Hematopoietic multipotent progenitor cell treated with erythropoietin and hydrocortisone succinate and interleukin-3 and kit ligand, for 8 days (in vitro differentiated cells): ENCODE data around the gene KDSR.
"Not testable (repeated sequence)": the region's sequence is repeated elsewhere in the genome, so short reads cannot be mapped to it uniquely, and the experiment has no call there.

Experiments used
- DNase-seq: peaks from one replicate; pipeline ENCODE4 v3.0.0-alpha.2; 2015

The KDSR gene

DNA sequence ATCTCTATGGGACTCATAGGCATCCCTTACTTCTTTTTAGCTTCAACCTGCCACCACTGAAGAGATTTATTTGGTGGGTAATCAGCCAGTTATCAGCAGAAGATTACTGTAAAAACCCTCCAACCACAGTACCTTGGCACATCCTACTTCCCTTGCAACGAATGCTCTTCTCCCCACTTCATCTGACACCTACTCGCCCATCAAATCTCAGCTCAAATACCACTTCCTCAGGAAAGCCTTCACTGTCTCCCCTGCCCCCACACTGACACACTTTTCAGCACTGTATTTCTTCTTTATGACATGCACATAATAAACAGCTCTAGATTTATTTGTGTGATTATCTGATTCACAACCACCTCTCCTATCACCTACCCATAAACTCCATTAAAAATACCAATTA, 3.1 kb downstream of the KDSR start:
- DNase-seq = no peak

DNA sequence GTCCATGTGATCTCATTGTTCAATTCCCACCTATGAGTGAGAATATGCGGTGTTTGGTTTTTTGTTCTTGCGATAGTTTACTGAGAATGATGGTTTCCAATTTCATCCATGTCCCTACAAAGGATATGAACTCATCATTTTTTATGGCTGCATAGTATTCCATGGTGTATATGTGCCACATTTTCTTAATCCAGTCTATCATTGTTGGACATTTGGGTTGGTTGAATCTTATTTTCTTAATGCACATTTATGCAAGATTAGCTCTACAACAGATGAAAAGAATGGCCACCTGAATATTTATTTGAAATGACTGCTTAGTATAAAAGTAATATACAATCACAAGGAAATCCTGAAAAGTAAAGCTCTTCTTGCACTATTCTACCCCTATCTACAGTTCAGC, 3.6 kb downstream of the KDSR start:
- not testable (repeated sequence) for DNase-seq

DNA sequence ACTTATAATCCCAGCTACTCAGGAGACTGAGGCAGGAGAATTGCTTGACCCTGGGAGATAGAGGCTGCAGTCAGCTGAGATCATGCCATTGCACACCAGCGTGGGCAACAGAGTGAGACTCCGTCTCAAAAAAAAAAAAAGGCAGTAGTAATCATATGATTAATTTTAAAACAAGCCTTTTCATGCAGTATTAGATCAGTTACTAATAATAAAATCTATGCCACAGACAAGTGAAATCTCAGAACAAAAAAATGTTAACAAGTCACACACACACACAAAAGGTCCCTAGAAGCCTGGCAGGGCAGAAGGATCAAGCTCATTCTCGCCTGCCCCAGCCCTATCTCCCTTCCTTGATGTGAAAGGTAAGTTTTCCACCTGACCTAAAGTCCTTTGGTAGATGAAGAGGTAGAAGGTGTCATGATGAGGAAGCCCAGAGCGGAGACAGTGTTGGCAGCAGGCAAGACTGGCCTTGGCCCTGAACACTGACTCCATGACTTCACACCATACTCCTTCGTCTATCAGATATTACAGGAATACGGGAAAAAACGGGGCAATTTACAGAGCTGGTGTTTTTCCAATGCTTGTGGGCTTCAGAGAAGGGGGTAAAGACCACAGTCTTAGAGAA, 10.6 kb downstream of the KDSR start:
- DNase-seq = no peak

DNA sequence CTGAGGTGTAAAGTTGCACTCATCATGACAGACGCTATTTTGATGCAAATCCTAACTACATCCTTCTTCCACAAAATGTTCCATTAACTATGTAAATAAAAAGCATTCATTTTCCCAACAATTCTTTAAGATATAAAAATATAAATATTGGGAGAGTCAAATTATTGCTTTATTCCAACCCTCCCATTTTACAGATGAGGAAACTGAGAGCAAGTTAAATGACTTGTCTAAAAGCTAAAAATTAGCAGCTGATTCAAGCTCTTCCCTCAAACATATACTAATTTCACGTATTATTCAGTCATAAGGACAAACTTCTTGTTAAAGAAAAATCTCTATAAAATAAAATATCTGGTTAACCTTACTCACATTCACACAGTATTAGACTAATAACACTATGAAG, 16.8 kb downstream of the KDSR start:
- DNase-seq = no peak

DNA sequence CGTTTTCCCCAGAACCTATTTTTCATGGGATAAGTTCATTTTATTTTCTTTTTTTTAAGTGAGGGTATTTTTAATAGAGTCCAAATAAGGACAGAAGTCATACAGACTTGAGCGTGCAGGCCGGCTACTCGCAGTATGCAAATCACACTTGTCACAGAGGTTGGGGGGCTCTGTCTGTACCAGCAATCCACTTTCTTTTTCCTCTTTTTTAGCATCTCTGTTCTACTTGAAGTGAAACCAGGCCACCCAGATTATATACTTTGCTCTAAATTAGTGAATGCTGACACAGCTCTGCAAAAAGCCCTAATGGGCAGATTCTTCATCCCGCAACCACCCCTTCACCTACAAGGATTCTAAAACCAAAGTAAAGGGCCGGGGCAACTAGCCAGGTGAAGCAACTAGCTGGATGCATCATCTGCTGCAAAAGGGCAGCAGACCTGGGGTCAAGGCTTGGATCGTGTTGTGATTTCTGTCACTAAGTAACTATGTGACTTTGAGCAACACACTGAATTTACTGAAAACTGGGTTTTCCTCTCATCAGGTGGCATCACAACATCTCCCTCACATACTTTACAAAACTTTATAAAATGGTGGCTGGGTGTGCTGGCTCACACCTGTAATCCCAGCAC, 18.4 kb downstream of the KDSR start:
- DNase-seq = no peak

DNA sequence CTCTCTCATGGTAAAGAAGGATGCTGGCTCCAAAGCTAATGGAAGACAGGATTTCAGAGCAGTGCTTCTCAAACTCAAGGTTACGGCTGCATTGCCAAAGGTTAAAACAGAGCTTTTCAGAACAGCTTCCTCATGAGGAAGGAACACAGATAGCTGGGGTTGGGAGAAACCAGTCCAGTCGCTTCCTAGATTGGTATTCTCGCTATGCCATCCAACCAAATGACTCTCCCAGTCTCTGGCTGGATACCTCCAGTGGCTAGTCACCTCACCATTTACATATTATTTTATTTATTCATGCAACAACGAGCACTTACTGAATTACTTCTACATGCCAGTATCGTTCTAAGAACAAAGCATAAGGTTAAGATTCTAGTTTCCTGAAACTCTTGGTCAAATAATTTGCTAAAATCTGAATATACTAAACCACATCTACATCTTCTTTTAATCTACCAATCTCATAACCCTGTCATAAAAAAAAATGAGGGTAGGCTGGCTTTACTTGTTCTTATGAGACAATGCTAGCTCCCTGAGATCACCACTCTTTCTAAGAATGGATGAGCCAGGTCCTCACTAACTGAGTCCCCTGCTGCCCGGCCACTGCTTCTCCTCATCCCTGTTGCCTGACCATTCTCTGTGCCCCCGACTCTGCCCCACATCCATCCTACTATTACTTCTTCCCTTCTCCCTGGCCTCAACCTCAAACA, 20.4 kb downstream of the KDSR start:
- DNase-seq = no peak

DNA sequence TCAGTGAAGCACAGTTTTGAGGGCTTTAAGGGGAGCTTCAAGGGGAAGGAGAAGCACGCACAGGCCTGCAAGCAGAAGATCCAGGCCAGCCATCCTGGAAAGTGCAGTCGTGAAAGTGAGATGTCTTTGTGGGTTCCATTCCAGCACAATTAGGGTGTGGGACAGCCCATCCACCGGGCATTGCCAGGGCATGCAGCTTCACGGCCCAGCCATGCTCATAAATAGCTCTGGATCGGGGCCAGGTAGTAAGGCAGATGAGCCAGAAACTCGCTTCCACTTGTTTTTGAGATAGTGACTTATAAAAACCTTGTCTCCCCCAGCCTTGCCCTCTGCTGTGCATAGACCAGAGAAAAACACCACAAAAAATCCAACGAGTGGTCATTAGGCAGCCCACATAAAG, 21.0 kb downstream of the KDSR start:
- no peak for DNase-seq

DNA sequence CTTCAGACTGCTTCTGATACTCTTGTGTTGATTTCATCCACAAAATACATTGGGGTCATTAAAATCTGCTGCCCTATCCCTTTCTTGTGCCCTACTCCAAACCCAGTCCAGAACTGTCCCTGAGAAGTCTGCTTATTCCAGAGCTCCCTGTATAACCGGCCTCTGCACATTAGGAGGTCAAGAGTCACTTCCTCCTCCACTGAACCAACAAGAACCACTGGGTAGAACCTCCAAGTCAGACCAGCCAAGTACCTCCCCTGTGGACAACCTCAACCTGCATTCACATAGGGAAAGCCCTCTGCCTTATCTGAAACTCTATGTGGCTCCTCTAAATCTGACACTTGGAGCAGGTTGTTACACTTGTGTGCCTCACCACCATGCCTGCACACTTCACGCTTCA, 22.1 kb downstream of the KDSR start:
- DNase-seq = no peak

DNA sequence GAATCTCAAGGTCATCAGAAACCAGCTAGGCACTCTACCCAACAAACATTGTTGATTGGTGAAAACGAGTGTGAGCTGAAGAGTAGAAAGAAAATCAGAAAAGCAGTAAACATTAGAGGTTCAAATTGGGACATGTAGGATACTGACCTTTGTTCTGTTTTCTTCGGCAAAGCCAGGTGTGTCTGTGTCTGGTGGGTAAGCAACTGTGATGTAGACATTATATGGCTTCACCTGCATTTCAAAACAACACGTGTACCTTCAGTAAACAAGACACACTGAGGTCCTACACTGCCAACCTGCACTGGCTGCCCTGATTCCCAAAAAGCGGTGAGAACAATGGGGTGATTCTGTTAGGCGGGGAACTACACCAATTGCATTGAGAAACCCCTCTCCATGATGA, 22.7 kb downstream of the KDSR start:
- no peak for DNase-seq

DNA sequence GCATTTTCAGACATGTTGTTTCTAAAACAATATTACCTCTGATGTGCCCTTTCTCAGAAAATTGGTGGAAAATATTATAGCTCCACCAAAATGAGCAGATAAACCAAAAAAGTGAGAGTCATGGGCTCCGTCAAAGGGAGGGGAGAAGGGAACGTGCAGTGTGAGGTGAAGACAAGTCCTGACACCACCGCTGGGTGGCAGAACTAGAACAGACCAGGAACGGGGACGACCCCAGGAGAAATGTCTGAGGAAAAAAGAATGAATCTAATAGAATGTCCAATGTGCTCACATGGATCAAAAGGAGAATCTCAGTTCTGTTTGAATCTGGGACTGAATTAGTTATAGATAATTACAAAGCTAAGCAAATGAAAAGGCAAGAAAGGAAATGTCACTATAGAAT, 24.8 kb downstream of the KDSR start:
- peak; percentile 57 for DNase-seq

DNA sequence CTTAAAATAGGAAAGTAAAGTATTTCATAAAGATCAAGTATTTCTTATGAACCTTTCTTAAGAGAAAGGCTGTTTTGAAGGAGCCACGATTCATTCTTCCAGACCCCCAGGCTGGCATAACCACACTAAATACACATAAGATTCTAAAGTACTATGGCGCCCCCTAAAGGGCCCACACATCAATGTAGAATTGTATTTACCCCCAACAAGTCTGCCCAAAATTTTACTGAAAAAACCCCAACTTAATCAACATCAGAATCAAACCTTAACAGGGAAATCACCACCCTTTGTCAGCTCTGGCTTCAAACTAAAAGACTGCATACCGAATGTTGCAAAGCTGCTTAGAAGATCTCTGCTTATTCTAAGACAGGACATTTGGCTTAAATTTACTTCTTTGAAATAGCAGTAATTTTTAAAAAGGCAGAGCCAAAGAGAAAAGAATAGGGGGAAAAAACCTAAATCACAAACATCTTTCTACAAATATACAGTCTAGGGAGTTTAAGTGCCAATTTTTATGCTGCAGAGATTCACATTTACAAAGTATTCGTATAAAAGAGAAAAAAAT, 27.0 kb downstream of the KDSR start:
- DNase-seq = peak; percentile 71

DNA sequence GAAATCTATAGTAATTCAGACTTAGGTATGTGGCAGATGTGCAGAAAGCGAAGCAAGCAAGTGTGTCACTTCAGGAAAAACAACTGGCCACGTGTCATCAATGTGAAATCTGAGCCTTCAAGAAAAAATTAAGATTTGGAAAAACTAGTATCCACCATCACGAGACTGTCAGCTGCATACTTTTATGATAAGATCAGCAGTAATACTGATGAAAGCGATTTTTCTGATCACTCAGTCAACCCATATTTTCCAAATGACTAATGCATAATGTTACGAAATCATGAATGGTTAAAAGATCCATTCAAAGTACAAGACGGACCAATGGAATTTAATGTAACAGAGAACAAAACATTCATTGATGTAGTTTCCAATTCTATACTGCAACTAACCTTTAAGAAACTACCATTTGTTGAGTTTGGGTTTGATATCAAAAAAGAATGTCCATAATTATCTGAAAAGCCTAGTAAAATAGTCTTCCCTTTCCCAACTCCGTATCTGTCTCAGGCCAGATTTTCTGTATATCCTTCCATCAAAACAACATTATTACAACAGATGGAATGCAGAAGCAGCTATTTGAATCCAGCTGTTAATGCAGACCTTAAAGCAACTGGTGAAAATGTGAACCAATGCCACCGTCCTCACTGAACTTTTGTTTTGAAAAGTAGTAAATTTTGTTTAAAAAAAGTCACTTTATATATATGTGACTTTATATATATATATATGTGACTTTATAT, 30.5 kb downstream of the KDSR start:
- DNase-seq = no peak

DNA sequence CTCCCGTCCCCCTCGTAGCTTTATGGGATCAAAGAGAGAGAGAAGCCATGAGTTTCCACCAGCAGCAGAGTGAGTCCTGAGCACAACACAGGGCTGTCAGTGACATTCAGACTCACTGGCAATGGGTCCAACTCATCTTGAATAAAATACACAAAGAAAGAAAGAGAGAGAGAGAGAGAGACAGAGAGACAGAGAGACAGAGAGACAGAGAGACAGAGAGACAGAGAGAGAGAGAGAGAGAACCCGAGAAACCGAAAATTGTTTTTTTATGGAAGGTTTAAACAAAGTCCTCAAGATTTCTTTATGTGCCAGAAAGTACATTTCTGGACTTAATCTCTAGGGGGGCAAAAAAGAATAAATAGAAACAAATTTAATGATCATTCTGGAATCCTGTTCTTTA, 35.9 kb downstream of the KDSR start:
- no peak for DNase-seq

DNA sequence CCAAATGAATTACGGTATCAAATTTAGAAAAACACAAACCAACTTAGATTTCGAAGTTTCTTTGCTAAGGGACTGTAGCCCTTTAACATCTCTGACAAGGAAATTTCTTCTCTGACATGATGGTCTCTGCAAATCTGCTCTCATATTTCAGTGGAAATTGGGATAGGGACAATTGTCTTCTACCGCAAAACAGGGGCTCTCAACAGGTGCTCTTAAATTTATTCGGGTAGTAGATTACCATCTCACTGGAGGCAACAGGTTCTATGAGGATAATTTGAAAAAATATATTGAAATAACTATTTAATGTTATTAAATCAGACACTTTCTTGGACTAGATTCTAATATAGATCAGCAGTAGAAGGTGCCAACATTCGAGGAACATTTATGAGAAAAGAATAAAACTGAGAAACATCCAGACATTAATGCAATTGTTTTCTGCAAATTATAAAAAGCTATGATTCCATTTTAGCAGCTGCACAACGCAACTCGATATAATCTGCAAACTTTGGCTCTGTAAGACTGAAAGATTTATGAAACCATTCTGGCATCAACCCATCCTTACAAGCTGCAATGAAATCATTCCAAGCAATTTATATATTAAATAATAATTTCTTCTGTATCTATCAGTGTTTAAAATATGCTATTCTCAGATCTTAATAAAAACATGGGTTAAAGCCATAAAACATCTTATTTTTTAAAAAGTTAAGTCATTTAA, 37.4 kb downstream of the KDSR start:
- DNase-seq = no peak

DNA sequence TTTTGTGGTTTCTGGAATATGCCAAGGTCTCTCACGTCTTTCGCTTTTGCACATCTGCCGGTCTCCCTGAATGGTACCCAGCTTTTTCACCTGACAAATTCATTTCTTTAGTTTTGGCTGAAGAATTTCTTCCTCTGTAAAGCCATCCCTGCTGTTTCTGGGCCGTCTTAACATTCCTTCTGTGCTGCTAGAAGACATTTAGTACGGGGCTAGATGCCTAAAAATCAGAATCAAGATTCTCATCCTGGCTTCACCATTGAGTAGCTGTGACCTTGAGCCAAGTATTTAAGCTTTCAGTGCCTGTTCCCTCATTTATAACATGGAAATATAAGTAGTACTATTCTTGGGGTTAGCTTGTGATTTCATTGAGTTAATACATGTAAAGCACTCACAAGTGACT, 41.0 kb downstream of the KDSR start:
- DNase-seq = no peak

DNA sequence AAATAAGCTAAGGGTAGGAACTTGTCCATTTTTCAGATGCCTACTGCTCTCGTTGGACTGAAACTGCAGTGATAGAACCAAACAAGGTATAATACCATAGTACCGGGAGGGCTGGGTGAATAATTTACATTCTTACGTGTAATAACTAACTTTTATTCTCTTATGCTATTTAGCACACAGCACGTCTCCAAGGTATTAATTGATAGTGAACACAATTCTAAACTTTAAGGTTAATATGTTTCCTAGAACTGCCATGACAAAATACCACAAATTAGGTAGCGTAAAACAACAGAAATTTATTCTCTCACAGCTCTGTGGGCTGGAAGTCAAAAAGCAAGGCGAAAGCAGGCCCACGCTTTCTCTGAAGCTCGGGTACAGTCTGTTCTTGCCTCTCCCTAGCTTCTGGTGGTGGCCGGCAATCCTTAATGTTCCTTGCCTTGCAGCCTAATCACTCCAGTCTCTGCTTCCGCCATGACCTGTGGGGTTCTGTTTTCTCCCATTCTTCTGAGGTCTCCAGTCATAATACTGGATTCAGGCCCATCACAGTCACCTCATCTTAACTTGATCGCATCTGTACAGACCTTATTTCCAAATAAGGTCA, 41.8 kb downstream of the KDSR start:
- DNase-seq = no peak

DNA sequence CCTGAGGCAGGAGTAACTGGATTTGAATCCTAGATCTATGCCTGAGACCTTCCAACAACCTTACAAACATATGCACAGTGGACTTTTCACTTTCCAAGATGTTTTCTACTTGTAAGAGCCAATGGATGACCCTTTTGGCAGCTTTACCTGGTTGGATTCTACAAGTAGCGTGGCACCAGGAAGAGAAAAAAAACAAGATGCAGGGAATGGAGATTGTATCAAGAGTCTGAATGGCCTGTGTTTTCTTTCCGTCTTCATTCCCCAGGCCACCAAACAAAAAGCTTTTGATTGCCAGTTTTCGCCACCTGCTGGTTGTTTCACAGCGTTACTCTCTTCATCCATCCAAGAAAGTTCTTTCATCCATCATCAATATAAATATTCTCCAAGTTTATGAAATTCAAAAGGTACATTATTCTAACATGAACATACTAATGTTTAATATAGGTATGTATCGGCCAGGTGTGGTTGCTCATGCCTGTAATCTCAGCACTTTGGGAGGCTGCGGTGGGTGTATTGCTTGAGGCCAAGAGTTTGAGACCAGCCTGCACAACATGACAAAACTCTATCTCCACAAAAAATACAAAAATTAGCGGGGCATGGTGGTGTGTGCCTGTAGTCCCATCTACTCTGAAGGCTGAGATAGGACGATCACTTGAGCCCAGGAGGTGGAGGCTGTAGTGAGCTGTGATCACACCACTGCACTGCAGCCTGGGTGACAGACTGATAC, 43.9 kb downstream of the KDSR start:
- peak; percentile 87 for DNase-seq

DNA sequence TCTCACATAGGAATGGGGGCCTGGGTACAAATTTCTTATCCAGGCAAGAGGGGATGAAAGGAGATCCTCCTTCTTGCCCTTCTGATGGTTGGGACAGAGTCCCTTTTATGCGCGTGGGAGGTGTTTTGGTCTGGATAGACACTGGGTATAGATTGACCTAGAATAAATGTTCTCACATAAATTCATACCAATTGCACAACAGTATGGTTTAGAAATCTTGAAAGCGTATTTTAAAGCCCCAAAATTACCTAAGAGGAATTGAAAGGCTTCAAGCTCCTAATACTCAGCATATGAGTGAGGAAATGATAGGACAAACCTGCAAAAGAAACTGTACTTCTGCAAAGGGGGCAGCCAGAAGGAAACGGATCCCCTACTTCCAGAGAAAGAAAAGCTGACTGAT, 44.8 kb downstream of the KDSR start:
- DNase-seq = no peak

DNA sequence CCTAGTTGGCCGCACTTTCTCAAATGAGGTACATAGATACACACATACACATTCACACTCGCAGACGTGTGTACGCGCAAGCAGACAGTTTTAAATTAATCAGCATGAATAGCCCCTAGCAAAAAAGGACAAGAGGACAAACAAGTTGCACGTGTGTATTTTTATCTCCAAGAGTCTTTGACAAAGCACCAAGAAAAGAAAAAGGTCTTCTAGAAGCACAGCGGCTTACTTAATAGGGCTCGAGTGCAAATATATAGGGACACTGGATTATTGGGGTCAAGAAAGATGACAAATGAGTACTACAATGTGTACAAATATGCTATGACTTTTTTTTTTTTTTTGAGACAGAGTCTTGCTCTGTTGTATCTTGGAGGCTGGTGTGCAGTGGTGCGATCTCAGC, 45.7 kb downstream of the KDSR start:
- peak; percentile 25 for DNase-seq

DNA sequence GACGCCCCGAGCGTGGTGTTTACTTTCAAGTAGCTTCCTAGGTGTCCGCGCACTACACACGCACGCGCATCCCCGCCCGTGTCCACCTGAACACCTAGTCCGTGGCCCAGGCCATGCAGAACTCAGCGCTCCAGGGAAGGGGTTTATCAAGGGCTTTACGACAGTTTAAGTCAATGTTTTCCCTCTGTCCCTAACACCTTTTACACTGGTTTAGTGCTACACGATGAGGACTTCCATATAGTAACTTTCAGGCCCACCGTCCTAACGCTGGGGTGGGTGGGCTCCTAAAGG, 46.1 kb downstream of the KDSR start:
- no peak for DNase-seq

DNA sequence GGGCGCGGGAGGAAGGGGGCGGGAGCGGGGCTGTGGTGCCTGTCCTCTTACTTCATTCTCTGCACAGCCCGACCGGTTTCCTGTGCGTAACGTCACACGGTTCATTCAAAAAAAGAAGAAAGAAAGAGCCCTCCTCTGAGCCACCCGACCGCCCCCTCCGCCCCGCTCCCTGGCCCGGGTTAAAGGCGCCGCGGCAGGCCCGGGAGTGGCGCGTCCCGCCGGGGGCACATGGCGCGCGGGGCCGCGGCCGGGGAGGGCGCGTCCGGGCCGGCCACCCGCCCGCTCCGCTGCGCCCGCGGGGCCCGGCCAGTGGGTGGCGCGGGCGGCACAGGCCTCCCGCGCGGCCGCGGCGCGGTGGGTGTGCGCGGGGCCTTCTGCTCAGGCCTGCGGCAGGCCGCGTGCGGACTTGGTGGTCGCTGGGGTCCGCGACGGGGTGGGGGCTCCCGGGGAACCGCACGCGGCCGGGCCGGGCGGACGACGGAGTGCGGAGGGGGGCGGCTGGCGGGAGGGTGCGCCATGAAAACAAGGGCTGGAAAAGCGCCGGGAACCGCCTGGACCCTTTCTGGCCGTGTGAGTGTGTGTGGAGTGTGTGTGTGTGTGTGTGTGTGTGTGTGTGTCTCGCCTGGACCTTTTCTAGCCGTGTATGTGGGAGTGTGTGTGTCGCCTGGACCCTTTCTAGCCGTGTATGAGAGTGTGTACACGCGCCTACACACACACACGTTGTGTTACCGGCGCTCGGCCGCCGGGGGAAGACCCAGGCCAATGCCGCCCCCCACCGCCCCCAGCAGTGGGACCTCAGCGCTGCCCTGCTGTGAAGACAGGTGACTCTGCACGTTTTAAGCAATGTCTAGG, 46.7 kb downstream of the KDSR start:
- peak; percentile 85 for DNase-seq
